Hepatocyte (in vitro differentiated cells): ENCODE measurements around the gene OR13C8. TPM values are rescaled to one million over a fixed set of nuclear protein-coding genes. Genes with fewer than 3 reads are reported as not detected.
A peak's percentile ranks its signal among the peaks of the same experiment; 100 is the strongest.
"Not testable (repeated sequence)": the region's sequence is repeated elsewhere in the genome, so short reads cannot be mapped to it uniquely, and the experiment has no call there.

Experiments used
- DNase-seq: peaks from one replicate; pipeline ENCODE4 v3.0.0-alpha.2; 2016; ENCODE audit warnings: low spot score
- H2AFZ ChIP-seq: fragments of 200-600 bp; sonication (generic); 2 replicates; pipeline ENCODE4 v1.6.0; 2016; ENCODE audit warnings: antibody characterized with exemption, mild to moderate bottlenecking
- H3K27ac ChIP-seq: fragments of 200-600 bp; sonication (generic); 2 replicates; pipeline ENCODE4 v1.5.1; 2016; ENCODE audit warnings: mild to moderate bottlenecking
- H3K27me3 ChIP-seq: fragments of 200-600 bp; sonication (generic); 2 replicates; pipeline ENCODE4 v1.6.1; 2016
- H3K36me3 ChIP-seq: fragments of 200-600 bp; sonication (generic); replicated peaks from 2 replicates; pipeline ENCODE4 v1.5.1; 2016; ENCODE audit warnings: low read depth; ENCODE audit not compliant: insufficient read depth
- H3K4me1 ChIP-seq: fragments of 200-600 bp; sonication (generic); 2 replicates; pipeline ENCODE4 v1.5.1; 2016; ENCODE audit warnings: mild to moderate bottlenecking, moderate library complexity; ENCODE audit not compliant: insufficient read depth
- H3K4me2 ChIP-seq: fragments of 200-600 bp; sonication (generic); 2 replicates; pipeline ENCODE4 v1.6.0; 2016
- H3K4me3 ChIP-seq: fragments of 200-600 bp; sonication (generic); 2 replicates; pipeline ENCODE4 v1.5.1; 2016; ENCODE audit warnings: mild to moderate bottlenecking
- H3K79me2 ChIP-seq: fragments of 200-600 bp; sonication (generic); 2 replicates; pipeline ENCODE4 v1.6.0; 2017; ENCODE audit warnings: mild to moderate bottlenecking
- H3K9me2 ChIP-seq: fragments of 200-600 bp; sonication (generic); replicated peaks from 2 replicates; pipeline ENCODE4 v1.6.0; 2017; ENCODE audit warnings: mild to moderate bottlenecking; ENCODE audit not compliant: insufficient read depth
- H3K9me3 ChIP-seq: fragments of 200-600 bp; sonication (generic); 2 replicates; pipeline ENCODE4 v1.5.1; 2016; ENCODE audit warnings: low read depth, mild to moderate bottlenecking
- H4K20me1 ChIP-seq: fragments of 200-600 bp; sonication (generic); 2 replicates; pipeline ENCODE4 v1.6.0; 2016; ENCODE audit warnings: mild to moderate bottlenecking; ENCODE audit not compliant: insufficient read depth, poor library complexity, severe bottlenecking
- EZH2 ChIP-seq: fragments of 200-600 bp; sonication (generic); IDR thresholded peaks from 2 replicates; pipeline ENCODE4 v1.6.1; 2016; ENCODE audit warnings: antibody characterized with exemption, mild to moderate bottlenecking, borderline replicate concordance
- EZH2phosphoT487 ChIP-seq: fragments of 200-600 bp; sonication (generic); IDR thresholded peaks from one replicate; pipeline ENCODE4 v1.6.1; 2018; ENCODE audit warnings: antibody characterized with exemption, mild to moderate bottlenecking, low read depth, moderate library complexity; ENCODE audit not compliant: unreplicated experiment, severe bottlenecking
- WGBS: methylation state at CpG from one replicate; pipeline ENCODE4 v1.1.6; 2016; ENCODE audit warnings: low lambda C conversion rate; ENCODE audit errors: missing lambda C conversion rate; 5-methylcytosine and 5-hydroxymethylcytosine counted together
- polyA plus RNA-seq: library from polyadenylated mRNA; unstranded; fragments of >200 nt; fragmentation: Nextera tagmentation; extraction: Ambion mirVana; gene quantifications from 2 replicates; pipeline ENCODE4 v1.2.1, GENCODE V29; 2016
- total RNA-seq: library from RNA; depleted of rRNA; stranded (reverse); fragments of >200 nt; gene quantifications from 2 replicates; pipeline ENCODE4 v1.2.3, GENCODE V29; 2014
- TF ChIP-seq, protein P1 (sequence below): fragments of 200-600 bp; sonication (generic); IDR thresholded peaks from 2 replicates; pipeline ENCODE4 v1.5.1; 2016; ENCODE audit warnings: antibody characterized with exemption, mild to moderate bottlenecking; ENCODE audit not compliant: poor library complexity

The OR13C8 gene
- total and polyA plus RNA-seq, 2 experiments from 2014 or later: not detected

GRCh38 chr9:104586496-104587180 is 17.7 kb downstream of the OR13C8 start:
- Histone ChIP-seq H3K27ac (no peak overlapping the region), H3K79me2 (no peaks in the 10 kb centered on the region), H3K4me3 (no peak overlapping the region), H3K9me3 (no peaks in the 10 kb centered on the region), H4K20me1 (no peaks in the 10 kb centered on the region), H3K27me3 (no peaks in the 10 kb centered on the region), H2AFZ (no peak overlapping the region), H3K9me2 (no peaks in the 10 kb centered on the region), H3K4me1 (no peaks in the 10 kb centered on the region), H3K36me3 (no peaks in the 10 kb centered on the region), H3K4me2 (no peak overlapping the region)
- WGBS: 83% methylated on average over 1 of the region's 1 CpG
- DNase-seq: peak; percentile 27
- no peak for TF ChIP-seq EZH2phosphoT487
- TF ChIP-seq, protein P1, sequence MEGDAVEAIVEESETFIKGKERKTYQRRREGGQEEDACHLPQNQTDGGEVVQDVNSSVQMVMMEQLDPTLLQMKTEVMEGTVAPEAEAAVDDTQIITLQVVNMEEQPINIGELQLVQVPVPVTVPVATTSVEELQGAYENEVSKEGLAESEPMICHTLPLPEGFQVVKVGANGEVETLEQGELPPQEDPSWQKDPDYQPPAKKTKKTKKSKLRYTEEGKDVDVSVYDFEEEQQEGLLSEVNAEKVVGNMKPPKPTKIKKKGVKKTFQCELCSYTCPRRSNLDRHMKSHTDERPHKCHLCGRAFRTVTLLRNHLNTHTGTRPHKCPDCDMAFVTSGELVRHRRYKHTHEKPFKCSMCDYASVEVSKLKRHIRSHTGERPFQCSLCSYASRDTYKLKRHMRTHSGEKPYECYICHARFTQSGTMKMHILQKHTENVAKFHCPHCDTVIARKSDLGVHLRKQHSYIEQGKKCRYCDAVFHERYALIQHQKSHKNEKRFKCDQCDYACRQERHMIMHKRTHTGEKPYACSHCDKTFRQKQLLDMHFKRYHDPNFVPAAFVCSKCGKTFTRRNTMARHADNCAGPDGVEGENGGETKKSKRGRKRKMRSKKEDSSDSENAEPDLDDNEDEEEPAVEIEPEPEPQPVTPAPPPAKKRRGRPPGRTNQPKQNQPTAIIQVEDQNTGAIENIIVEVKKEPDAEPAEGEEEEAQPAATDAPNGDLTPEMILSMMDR: no peak
- TF ChIP-seq EZH2: no peak

GRCh38 chr9:104589626-104590025 is 20.7 kb downstream of the OR13C8 start:
- 62% methylated on average over 1 of the region's 1 CpG for WGBS
- no peak overlapping the region for H3K27ac ChIP-seq
- no peak for DNase-seq
- H3K27me3 ChIP-seq: no peaks in the 10 kb centered on the region
- no peak overlapping the region for H3K4me2 ChIP-seq
- H3K4me1 ChIP-seq: no peaks in the 10 kb centered on the region
- no peaks in the 10 kb centered on the region for H3K36me3 ChIP-seq
- H3K4me3 ChIP-seq: no peak overlapping the region
- H2AFZ ChIP-seq: no peak overlapping the region
- TF ChIP-seq, protein P1: no peak
- no peak for TF ChIP-seq EZH2
- no peak for TF ChIP-seq EZH2phosphoT487
- no peaks in the 10 kb centered on the region for H4K20me1 ChIP-seq
- H3K79me2 ChIP-seq: no peaks in the 10 kb centered on the region
- H3K9me2 ChIP-seq: no peaks in the 10 kb centered on the region
- H3K9me3 ChIP-seq: no peaks in the 10 kb centered on the region

DNA sequence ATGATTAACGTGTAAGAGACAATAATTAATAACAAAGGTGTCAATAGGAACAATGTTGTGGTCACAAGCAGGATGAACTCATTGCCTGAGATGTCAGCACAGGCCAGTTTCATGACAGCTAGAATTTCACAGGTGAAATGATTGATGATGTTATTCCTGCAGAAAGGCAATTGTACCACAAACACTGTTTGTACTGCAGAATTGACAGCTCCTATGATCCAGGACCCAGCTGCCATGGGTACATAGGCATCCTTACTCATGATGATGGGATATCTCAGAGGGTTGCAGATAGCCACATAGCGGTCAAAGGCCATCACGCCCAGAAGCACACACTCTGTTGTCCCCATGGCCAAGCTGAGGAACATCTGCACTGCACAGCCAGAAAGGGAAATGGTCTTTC is 29.8 kb downstream of the OR13C8 start:
- H3K27ac ChIP-seq, H3K4me3 ChIP-seq, H3K79me2 ChIP-seq, H3K27me3 ChIP-seq, H3K4me2 ChIP-seq, DNase-seq, H3K9me2 ChIP-seq, H3K9me3 ChIP-seq, H3K4me1 ChIP-seq, H4K20me1 ChIP-seq, H3K36me3 ChIP-seq, H2AFZ ChIP-seq: not testable (repeated sequence)
- WGBS: 83% methylated on average over 3 of the region's 3 CpGs

DNA sequence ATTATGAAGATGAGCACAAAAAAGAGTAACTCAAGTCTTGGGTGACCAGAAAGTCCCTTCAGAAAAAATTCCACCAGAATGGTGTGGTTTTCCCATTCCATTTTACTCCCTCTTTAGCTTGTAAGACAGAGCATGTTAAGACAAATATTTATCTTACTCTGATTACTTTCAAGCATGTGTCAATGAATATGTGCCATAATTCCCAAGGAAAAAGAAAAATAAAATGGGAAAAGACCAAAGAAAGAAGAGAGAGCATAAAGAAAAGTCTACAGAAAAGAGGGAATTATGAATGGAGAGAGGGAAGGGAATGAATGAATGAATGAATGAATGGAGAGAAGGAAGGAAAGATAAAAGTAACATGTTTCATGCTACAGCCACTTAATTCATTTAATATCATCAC is 30.3 kb downstream of the OR13C8 start, which contains the start of gene OR13C5:
OR13C5 (minus strand) TSS at position 101 of the 400 bp plus-strand sequence; CDS start at position 101, 0 bp downstream.
- H3K79me2 ChIP-seq, H3K27ac ChIP-seq, H3K4me3 ChIP-seq, H3K4me2 ChIP-seq, H2AFZ ChIP-seq, H3K9me3 ChIP-seq, DNase-seq, H3K27me3 ChIP-seq, H3K36me3 ChIP-seq, H4K20me1 ChIP-seq, H3K9me2 ChIP-seq, H3K4me1 ChIP-seq: not testable (repeated sequence)
